ENCODE measurements around the gene LATS1.

- TF ChIP-seq CTCF (IDR thresholded peaks at IDR 0.05) (no peak), POLR2A (IDR thresholded peaks at IDR 0.05) (no peak)
Measured at GRCh38 chr6:149716181-149716963, 1.5 kb downstream of the LATS1 start.

Measured in body of pancreas (tissue), 4 donors.